ENCODE results near the gene COASY. TPM values are rescaled to one million over a fixed set of nuclear protein-coding genes. Genes with fewer than 3 reads are reported as not detected.
"Not testable (repeated sequence)": the region's sequence is repeated elsewhere in the genome, so short reads cannot be mapped to it uniquely, and the experiment has no call there.

The COASY gene
- total and polyA plus RNA-seq, 7 experiments from 2014 or later: 45.3 to 76.9 (median 59.2) TPM

DNA sequence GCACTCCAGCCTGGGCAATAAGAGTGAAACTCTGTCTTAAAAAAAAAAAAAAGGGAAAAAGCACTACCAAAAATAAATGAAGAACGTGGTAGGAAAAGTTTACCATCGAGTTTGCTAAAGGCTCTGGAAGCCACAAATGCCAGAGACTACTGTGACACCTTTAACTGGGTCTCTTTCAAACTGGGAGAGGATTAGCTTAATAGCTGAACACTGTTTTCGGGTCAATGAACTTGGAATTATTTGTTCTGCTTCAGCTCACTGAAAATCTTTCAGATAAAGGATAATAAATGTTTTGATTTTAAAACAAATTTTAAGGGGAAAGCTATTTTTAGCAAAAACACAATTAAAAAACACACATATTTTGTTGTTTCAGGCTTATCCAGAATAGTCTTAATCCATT lies 45.8 kb downstream of the COASY start:
- Mint-ChIP-seq H3K27ac (peak overlapping the region in 8 of 9 donors; percentile 94 to 100 (median 98)), H3K36me3 (peaks cover 3 to 32% (median 18%) of the 10 kb centered on the region in 5 donors), H3K4me3 (peak overlapping the region; percentile 95 to 100 (median 100)), H3K4me1 (peaks cover 45 to 70% (median 55%) of the 10 kb centered on the region in 7 donors), H3K27me3 (peaks cover 0 to 2% (median 0%) of the 10 kb centered on the region in 5 donors), H3K9me3 (peaks cover 0 to 4% (median 0%) of the 10 kb centered on the region in 11 donors)
- H3K4me1 ChIP-seq (ENCODE audit: control insufficient read depth in 2 of 2, insufficient read depth in 2 of 2, low read length in 2 of 2): peaks cover 30 to 38% of the 10 kb centered on the region in 2 donors
- H3K4me3 ChIP-seq (ENCODE audit: low read length): peak overlapping the region; percentile 85
- POLR2A ChIA-PET: interaction anchor here (0.7 to 3.1 kb wide), 13 partner anchors 9 to 1496 kb away, joined by 3 to 28 read pairs (median 4); partner anchors contain the start of genes EIF1, MLX and PSMC3IP
- DNase-seq (no peak), ATAC-seq (no peak)
- CTCF ChIA-PET: interaction anchor here (0.7 to 2.6 kb wide), 6 partner anchors 26 to 148 kb away, joined by 3 to 17 read pairs (median 3); partner anchors contain the start of genes PLEKHH3 and PSMC3IP
- no peaks in the 10 kb centered on the region for H3K27me3 ChIP-seq (ENCODE audit: control insufficient read depth in 2 of 2, insufficient read depth in 2 of 2, low read length in 2 of 2)
- peaks cover 0 to 14% (median 0%) of the 10 kb centered on the region in 3 experiments for H3K36me3 ChIP-seq (ENCODE audit: control insufficient read depth in 2 of 3, insufficient read depth in 3 of 3, low read length in 3 of 3)
- H3K9me3 ChIP-seq (ENCODE audit: control insufficient read depth in 2 of 3, low read length in 3 of 3): no peaks in the 10 kb centered on the region
- intact Hi-C loops (cut with micrococcal nuclease): loop anchor here (2.0 to 5.0 kb wide), 9 partner anchors 45 to 1515 kb away; partner anchors contain the start of genes COASY (in 2 of the 2), CNP (in 1 of the 2), DHX8 (in 1 of the 2) and HDAC5 (in 1 of the 2)
- H3K27ac ChIP-seq (ENCODE audit: low read depth, low read length): peak overlapping the region; percentile 89

- Mint-ChIP-seq H3K27ac (peak overlapping the region; percentile 94 to 100 (median 97)), H3K27me3 (peaks cover 0 to 2% (median 0%) of the 10 kb centered on the region in 5 donors), H3K4me1 (peaks cover 40 to 62% (median 48%) of the 10 kb centered on the region in 7 donors), H3K9me3 (peaks cover 0 to 4% (median 0%) of the 10 kb centered on the region in 11 donors), H3K4me3 (peak overlapping the region; percentile 95 to 100 (median 100)), H3K36me3 (peaks cover 0 to 30% (median 13%) of the 10 kb centered on the region in 5 donors)
- DNase-seq: peak in 7 of 9 donors; percentile 12 to 44 (median 36)
- intact Hi-C loops (cut with micrococcal nuclease): loop anchor here (1.0 to 5.0 kb wide), 19 partner anchors 30 to 1514 kb away; partner anchors contain the start of genes COASY (in 2 of the 2), STAT3 (in 2 of the 2), BECN1 (in 1 of the 2) and BRCA1 (in 1 of the 2)
- H3K27ac ChIP-seq (ENCODE audit: low read depth, low read length): peak overlapping the region; percentile 89
- ATAC-seq: peak; percentile 64
- ChIA-PET CTCF (interaction anchor here (0.5 to 2.6 kb wide), 11 partner anchors 10 to 398 kb away, joined by 3 to 17 read pairs (median 3); partner anchors contain the start of genes MLX, PLEKHH3 and PSMC3IP), POLR2A (interaction anchor here (0.7 to 3.1 kb wide), 24 partner anchors 9 to 920 kb away, joined by 3 to 28 read pairs (median 4); partner anchors contain the start of genes BECN1, EIF1, MLX and PSMC3IP)
- peaks cover 30 to 38% of the 10 kb centered on the region in 2 donors for H3K4me1 ChIP-seq (ENCODE audit: control insufficient read depth in 2 of 2, insufficient read depth in 2 of 2, low read length in 2 of 2)
- no peaks in the 10 kb centered on the region for H3K9me3 ChIP-seq (ENCODE audit: control insufficient read depth in 2 of 3, low read length in 3 of 3)
- H3K36me3 ChIP-seq (ENCODE audit: control insufficient read depth in 2 of 3, insufficient read depth in 3 of 3, low read length in 3 of 3): peaks cover 0 to 19% (median 0%) of the 10 kb centered on the region in 3 experiments
- H3K4me3 ChIP-seq (ENCODE audit: low read length): peak overlapping the region; percentile 85
- no peaks in the 10 kb centered on the region for H3K27me3 ChIP-seq (ENCODE audit: control insufficient read depth in 2 of 2, insufficient read depth in 2 of 2, low read length in 2 of 2)
These were observed 46.6 kb downstream of the COASY start for GRCh38 chr17:42608305-42609181.

GRCh38 chr17:42609182-42609813 lies 47.4 kb downstream of the COASY start, which contains the start of the genes RETREG3 and TUBG1:
Gene RETREG3 (minus strand): TSS chr17:42609374. CDS start chr17:42609324, 50 bp downstream.
Gene TUBG1 (plus strand): TSS chr17:42609683. CDS start chr17:42609738, 55 bp downstream.
- Mint-ChIP-seq H3K36me3 (peaks cover 5 to 32% (median 12%) of the 10 kb centered on the region in 5 donors), H3K27ac (peak within 1 kb of the TSS; percentile 94 to 100 (median 97)), H3K4me3 (peak within 1 kb of the TSS; percentile 95 to 100 (median 100)), H3K27me3 (peaks cover 0 to 2% (median 0%) of the 10 kb centered on the region in 5 donors), H3K4me1 (peaks cover 38 to 55% (median 41%) of the 10 kb centered on the region in 7 donors), H3K9me3 (peaks cover 0 to 4% (median 0%) of the 10 kb centered on the region in 11 donors)
- peak; percentile 95 for ATAC-seq
- intact Hi-C loops (cut with micrococcal nuclease): loop anchor here (1.0 to 5.0 kb wide), 19 partner anchors 31 to 1513 kb away; partner anchors contain the start of genes COASY (in 2 of the 2), STAT3 (in 2 of the 2), BECN1 (in 1 of the 2) and BRCA1 (in 1 of the 2)
- CTCF ChIA-PET: interaction anchor here (0.5 to 2.6 kb wide), 4 partner anchors 31 to 397 kb away, joined by 3 to 17 read pairs (median 4); partner anchors contain the start of genes MLX and PSMC3IP
- Histone ChIP-seq H3K36me3 (ENCODE audit: control insufficient read depth in 2 of 3, insufficient read depth in 3 of 3, low read length in 3 of 3) (peaks cover 0 to 24% (median 0%) of the 10 kb centered on the region in 3 experiments), H3K9me3 (ENCODE audit: control insufficient read depth in 2 of 3, low read length in 3 of 3) (no peaks in the 10 kb centered on the region), H3K4me3 (ENCODE audit: low read length) (peak within 1 kb of the TSS; percentile 85), H3K27me3 (ENCODE audit: control insufficient read depth in 2 of 2, insufficient read depth in 2 of 2, low read length in 2 of 2) (no peaks in the 10 kb centered on the region), H3K27ac (ENCODE audit: low read depth, low read length) (peak within 1 kb of the TSS; percentile 89), H3K4me1 (ENCODE audit: control insufficient read depth in 2 of 2, insufficient read depth in 2 of 2, low read length in 2 of 2) (peaks cover 30 to 37% of the 10 kb centered on the region in 2 donors)
- POLR2A ChIA-PET: interaction anchor here (0.6 to 3.1 kb wide), 21 partner anchors 8 to 759 kb away, joined by 3 to 28 read pairs (median 4); partner anchors contain the start of genes BECN1, PLEKHH3, PSMC3IP and RPL27
- DNase-seq: peak; percentile 97 to 100 (median 100)

- Histone ChIP-seq H3K4me1 (ENCODE audit: control insufficient read depth in 2 of 2, insufficient read depth in 2 of 2, low read length in 2 of 2) (peaks cover 25 to 29% of the 10 kb centered on the region in 2 donors), H3K4me3 (ENCODE audit: low read length) (peak overlapping the region; percentile 85), H3K27ac (ENCODE audit: low read depth, low read length) (peak overlapping the region; percentile 72), H3K36me3 (ENCODE audit: control insufficient read depth in 2 of 3, insufficient read depth in 3 of 3, low read length in 3 of 3) (peaks cover 0 to 27% (median 3%) of the 10 kb centered on the region in 3 experiments)
- ChIA-PET CTCF (interaction anchor here (1.0 to 2.6 kb wide), 3 partner anchors 32 to 69 kb away, joined by 3 to 17 read pairs (median 4); partner anchors contain the start of genes MLX and PSMC3IP), POLR2A (interaction anchor here (0.6 to 3.1 kb wide), 15 partner anchors 8 to 758 kb away, joined by 3 to 28 read pairs (median 5); partner anchors contain the start of genes BECN1, PLEKHH3, PSMC3IP and TUBG2)
- Mint-ChIP-seq H3K27ac (peak overlapping the region; percentile 94 to 100 (median 97)), H3K4me3 (peak overlapping the region; percentile 95 to 100 (median 100)), H3K36me3 (peaks cover 4 to 34% (median 16%) of the 10 kb centered on the region in 5 donors), H3K4me1 (peaks cover 30 to 47% (median 34%) of the 10 kb centered on the region in 7 donors)
- ATAC-seq; H3K27me3 Mint-ChIP-seq; H3K9me3 Mint-ChIP-seq; H3K9me3 ChIP-seq (ENCODE audit: control insufficient read depth in 2 of 3, low read length in 3 of 3); H3K27me3 ChIP-seq (ENCODE audit: control insufficient read depth in 2 of 2, insufficient read depth in 2 of 2, low read length in 2 of 2): not testable (repeated sequence)
- peak in 1 of 9 donors; percentile 15 for DNase-seq
- intact Hi-C loops (cut with micrococcal nuclease): loop anchor here (1.0 to 5.0 kb wide), 19 partner anchors 32 to 1512 kb away; partner anchors contain the start of genes COASY (in 2 of the 2), STAT3 (in 2 of the 2), BECN1 (in 1 of the 2) and BRCA1 (in 1 of the 2)
These were observed 48.2 kb downstream of the COASY start for GRCh38 chr17:42609814-42610801.

GRCh38 chr17:42612013-42612412 lies 50.1 kb downstream of the COASY start:
- ATAC-seq (no peak), DNase-seq (no peak)
- Mint-ChIP-seq H3K9me3 (peaks cover 0 to 4% (median 0%) of the 10 kb centered on the region in 11 donors), H3K36me3 (peaks cover 0 to 36% (median 12%) of the 10 kb centered on the region in 5 donors), H3K4me1 (peaks cover 11 to 28% (median 19%) of the 10 kb centered on the region in 7 donors), H3K27me3 (peaks cover 0 to 2% (median 0%) of the 10 kb centered on the region in 5 donors), H3K27ac (no peak overlapping the region), H3K4me3 (peak overlapping the region in 1 of 10 donors; percentile 16)
- Histone ChIP-seq H3K27ac (ENCODE audit: low read depth, low read length) (no peak overlapping the region), H3K36me3 (ENCODE audit: control insufficient read depth in 2 of 3, insufficient read depth in 3 of 3, low read length in 3 of 3) (peaks cover 0 to 36% (median 3%) of the 10 kb centered on the region in 3 experiments), H3K4me3 (ENCODE audit: low read length) (no peak overlapping the region), H3K9me3 (ENCODE audit: control insufficient read depth in 2 of 3, low read length in 3 of 3) (no peaks in the 10 kb centered on the region), H3K27me3 (ENCODE audit: control insufficient read depth in 2 of 2, insufficient read depth in 2 of 2, low read length in 2 of 2) (no peaks in the 10 kb centered on the region), H3K4me1 (ENCODE audit: control insufficient read depth in 2 of 2, insufficient read depth in 2 of 2, low read length in 2 of 2) (peaks cover 12 to 13% of the 10 kb centered on the region in 2 donors)
- intact Hi-C loops (cut with micrococcal nuclease): no loop called here
- POLR2A ChIA-PET: interaction anchor here (0.6 to 0.9 kb wide), 2 partner anchors 22 to 34 kb away, joined by 3 to 5 read pairs; no protein-coding TSS in a partner anchor
- CTCF ChIA-PET: interaction anchor here (0.6 kb wide), 1 partner anchor 156 kb away, joined by 3 read pairs; no protein-coding TSS in a partner anchor

All from naive thymus-derived CD4-positive, alpha-beta T cell (primary cell).